ENCODE data around the gene HIGD2A.

DNA sequence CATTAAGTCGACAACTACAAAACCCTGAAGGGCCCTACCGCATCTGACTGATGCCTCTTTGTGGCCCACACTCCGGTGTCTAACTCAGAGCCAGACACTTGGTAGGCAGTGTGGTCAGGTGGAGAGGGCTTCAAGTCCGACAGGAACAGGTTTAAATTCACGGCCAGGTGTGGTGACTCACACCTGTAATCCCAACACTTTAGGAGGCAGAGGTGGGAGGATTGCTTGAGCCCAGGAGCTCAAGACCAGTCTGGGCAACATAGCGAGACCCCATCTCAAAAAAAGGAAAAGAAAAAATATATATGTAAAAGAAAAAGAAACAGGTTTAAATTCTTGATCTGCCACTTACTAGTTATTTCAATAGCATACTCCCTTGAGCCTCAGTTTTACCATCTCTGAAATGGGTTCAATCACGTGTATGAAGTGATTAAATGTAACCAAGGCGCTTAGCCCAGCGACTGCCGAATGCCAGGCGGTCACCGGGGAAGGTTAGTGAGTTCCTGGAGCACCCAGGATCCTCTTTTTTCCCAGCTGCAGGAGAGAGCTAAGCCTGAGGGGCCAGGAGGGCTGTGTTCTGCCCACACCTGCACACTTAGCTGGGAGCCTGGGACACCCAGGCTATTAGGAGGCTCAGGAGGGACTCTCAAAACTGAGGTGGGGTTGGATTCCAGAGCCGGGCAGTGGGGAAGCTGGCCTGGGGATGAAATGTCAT lies 26.8 kb downstream of the HIGD2A start:
- TF ChIP-seq CTCF (IDR thresholded peaks at IDR 0.05) (no peak), POLR2A (IDR thresholded peaks at IDR 0.05) (no peak)
